HEK293 (cell line): Measurements from ENCODE around the gene VMO1.

ENCODE experiments used
- FEZF1 ChIP-seq: fragments of 450-650 bp; formaldehyde crosslinking; IDR thresholded peaks from 2 replicates; pipeline ENCODE4 v1.5.1; 2016; ENCODE audit warnings: missing biosample characterization, missing genetic modification characterization
- HOXC10 ChIP-seq: sonication (generic); formaldehyde crosslinking; IDR thresholded peaks from 2 replicates; pipeline ENCODE4 v1.8.1; 2023; ENCODE audit warnings: mild to moderate bottlenecking, missing genetic modification reagents
- KLF1 ChIP-seq: fragments of 450-650 bp; formaldehyde crosslinking; IDR thresholded peaks from 2 replicates; pipeline ENCODE4 v1.5.1; 2016; ENCODE audit warnings: missing biosample characterization, missing genetic modification characterization
- KLF10 ChIP-seq: fragments of 450-650 bp; IDR thresholded peaks from 2 replicates; pipeline ENCODE4 v1.5.1; 2018; ENCODE audit warnings: missing biosample characterization, mild to moderate bottlenecking, missing genetic modification characterization
- KLF8 ChIP-seq: fragments of 450-650 bp; formaldehyde crosslinking; IDR thresholded peaks from 2 replicates; pipeline ENCODE4 v1.5.1; 2016; ENCODE audit warnings: missing biosample characterization, missing genetic modification characterization
- OSR2 ChIP-seq: fragments of 450-650 bp; formaldehyde crosslinking; IDR thresholded peaks from 2 replicates; pipeline ENCODE4 v1.5.1; 2016; ENCODE audit warnings: missing biosample characterization, missing genetic modification characterization
- SETDB1 ChIP-seq: IDR thresholded peaks from one replicate; pipeline ENCODE4 v1.6.1; 2017; ENCODE audit warnings: mild to moderate bottlenecking, low read length, moderate library complexity, mixed read lengths; ENCODE audit not compliant: insufficient read length
- YY2 ChIP-seq: fragments of 450-650 bp; formaldehyde crosslinking; IDR thresholded peaks from 2 replicates; pipeline ENCODE4 v1.5.1; 2016; ENCODE audit warnings: missing biosample characterization, missing genetic modification characterization
- ZBTB17 ChIP-seq: fragments of 450-650 bp; formaldehyde crosslinking; IDR thresholded peaks from 2 replicates; pipeline ENCODE4 v1.5.1; 2016; ENCODE audit warnings: missing biosample characterization, missing genetic modification characterization
- ZBTB26 ChIP-seq: fragments of 450-650 bp; formaldehyde crosslinking; optimal IDR thresholded peaks from 2 replicates; pipeline ENCODE3; 2016; ENCODE audit warnings: missing biosample characterization, mild to moderate bottlenecking, missing genetic modification characterization
- ZBTB6 ChIP-seq: fragments of 450-650 bp; formaldehyde crosslinking; IDR thresholded peaks from 2 replicates; pipeline ENCODE4 v1.5.1; 2017; ENCODE audit warnings: missing biosample characterization, missing genetic modification characterization
- ZBTB7A ChIP-seq: fragments of 450-650 bp; formaldehyde crosslinking; IDR thresholded peaks from 2 replicates; pipeline ENCODE4 v1.5.1; 2016; ENCODE audit warnings: low read depth, missing biosample characterization, missing genetic modification characterization
- ZFP3 ChIP-seq: fragments of 450-650 bp; formaldehyde crosslinking; IDR thresholded peaks from 2 replicates; pipeline ENCODE4 v1.5.1; 2016; ENCODE audit warnings: low read depth, missing biosample characterization, missing genetic modification characterization
- ZFP41 ChIP-seq: fragments of 450-650 bp; formaldehyde crosslinking; IDR thresholded peaks from 2 replicates; pipeline ENCODE4 v1.5.1; 2016; ENCODE audit warnings: missing biosample characterization, missing genetic modification characterization, borderline replicate concordance
- ZIC2 ChIP-seq: fragments of 450-650 bp; formaldehyde crosslinking; IDR thresholded peaks from 2 replicates; pipeline ENCODE4 v1.5.1; 2016; ENCODE audit warnings: missing biosample characterization, missing genetic modification characterization
- ZNF169 ChIP-seq: fragments of 450-650 bp; formaldehyde crosslinking; IDR thresholded peaks from 2 replicates; pipeline ENCODE4 v1.5.1; 2016; ENCODE audit warnings: missing biosample characterization, missing genetic modification characterization
- ZNF174 ChIP-seq: fragments of 450-650 bp; formaldehyde crosslinking; IDR thresholded peaks from 2 replicates; pipeline ENCODE4 v1.5.0; 2017; ENCODE audit warnings: missing biosample characterization, mild to moderate bottlenecking, missing genetic modification characterization
- ZNF18 ChIP-seq: fragments of 450-650 bp; formaldehyde crosslinking; IDR thresholded peaks from 2 replicates; pipeline ENCODE4 v1.5.1; 2016; ENCODE audit warnings: missing biosample characterization, missing genetic modification characterization
- ZNF211 ChIP-seq: fragments of 450-650 bp; formaldehyde crosslinking; IDR thresholded peaks from 2 replicates; pipeline ENCODE4 v1.5.1; 2016; ENCODE audit warnings: low read depth, missing biosample characterization, missing genetic modification characterization
- ZNF239 ChIP-seq: fragments of 450-650 bp; formaldehyde crosslinking; IDR thresholded peaks from 2 replicates; pipeline ENCODE4 v1.5.1; 2016; ENCODE audit warnings: missing biosample characterization, missing genetic modification characterization
- ZNF24 ChIP-seq: fragments of 450-650 bp; formaldehyde crosslinking; IDR thresholded peaks from 2 replicates; pipeline ENCODE4 v1.5.1; 2016; ENCODE audit warnings: missing biosample characterization, missing genetic modification characterization
- ZNF324 ChIP-seq: fragments of 450-650 bp; formaldehyde crosslinking; IDR thresholded peaks from 2 replicates; pipeline ENCODE4 v1.5.1; 2016; ENCODE audit warnings: missing biosample characterization, missing genetic modification characterization
- ZNF350 ChIP-seq: fragments of 450-650 bp; formaldehyde crosslinking; IDR thresholded peaks from 2 replicates; pipeline ENCODE4 v1.5.0; 2017; ENCODE audit warnings: missing biosample characterization, mild to moderate bottlenecking, missing genetic modification characterization
- ZNF354C ChIP-seq: fragments of 450-650 bp; formaldehyde crosslinking; IDR thresholded peaks from 2 replicates; pipeline ENCODE4 v1.5.1; 2016; ENCODE audit warnings: missing biosample characterization, missing genetic modification characterization, low read depth, borderline replicate concordance
- ZNF362 ChIP-seq: fragments of 450-650 bp; formaldehyde crosslinking; IDR thresholded peaks from 2 replicates; pipeline ENCODE4 v1.5.1; 2016; ENCODE audit warnings: missing biosample characterization, missing genetic modification characterization
- ZNF433 ChIP-seq: fragments of 450-650 bp; formaldehyde crosslinking; IDR thresholded peaks from 2 replicates; pipeline ENCODE4 v1.5.1; 2016; ENCODE audit warnings: missing biosample characterization, missing genetic modification characterization, low read depth
- ZNF558 ChIP-seq: fragments of 450-650 bp; formaldehyde crosslinking; IDR thresholded peaks from 2 replicates; pipeline ENCODE4 v1.5.1; 2016; ENCODE audit warnings: missing biosample characterization, missing genetic modification characterization
- ZNF560 ChIP-seq: fragments of 450-650 bp; formaldehyde crosslinking; IDR thresholded peaks from 2 replicates; pipeline ENCODE4 v1.5.1; 2017; ENCODE audit warnings: missing biosample characterization, missing genetic modification characterization, borderline replicate concordance
- ZNF623 ChIP-seq: fragments of 450-650 bp; formaldehyde crosslinking; IDR thresholded peaks from 2 replicates; pipeline ENCODE4 v1.5.1; 2016; ENCODE audit warnings: missing biosample characterization, missing genetic modification characterization
- ZNF626 ChIP-seq: fragments of 450-650 bp; sonication (Bioruptor Pico); formaldehyde crosslinking; IDR thresholded peaks from 2 replicates; pipeline ENCODE4 v1.5.1; 2018; ENCODE audit warnings: missing biosample characterization, missing genetic modification characterization, inconsistent platforms
- ZNF654 ChIP-seq: fragments of 450-650 bp; formaldehyde crosslinking; IDR thresholded peaks from 2 replicates; pipeline ENCODE4 v1.5.1; 2016; ENCODE audit warnings: low read depth, missing biosample characterization, missing genetic modification characterization
- ZNF692 ChIP-seq: fragments of 450-650 bp; formaldehyde crosslinking; IDR thresholded peaks from 2 replicates; pipeline ENCODE4 v1.5.1; 2016; ENCODE audit warnings: missing biosample characterization, missing genetic modification characterization
- ZNF791 ChIP-seq: fragments of 450-650 bp; formaldehyde crosslinking; IDR thresholded peaks from 2 replicates; pipeline ENCODE4 v1.5.1; 2016; ENCODE audit warnings: missing biosample characterization, missing genetic modification characterization
- ZNF843 ChIP-seq: fragments of 450-650 bp; formaldehyde crosslinking; IDR thresholded peaks from 2 replicates; pipeline ENCODE4 v1.5.1; 2016; ENCODE audit warnings: missing biosample characterization, missing genetic modification characterization
- ZSCAN30 ChIP-seq: fragments of 450-650 bp; IDR thresholded peaks from 2 replicates; pipeline ENCODE4 v1.5.1; 2018; ENCODE audit warnings: missing biosample characterization, mild to moderate bottlenecking, missing genetic modification characterization, moderate library complexity

The VMO1 gene

GRCh38 chr17:4833178-4833940 is 47.2 kb upstream of the VMO1 start, which contains the start of gene MINK1 (continued):
- TF ChIP-seq FEZF1 (tag by site-specific recombination) (no peak), ZNF18 (tag by site-specific recombination) (no peak), ZNF692 (tag by site-specific recombination) (peak; percentile 48; the same call in 1 of the 2 replicates), ZFP41 (tag by site-specific recombination) (no peak), ZNF362 (tag by site-specific recombination) (no peak), ZNF433 (no peak), ZBTB7A (tag by site-specific recombination) (peak; percentile 19; the same call in 1 of the 2 replicates), ZNF24 (tag by site-specific recombination) (0 out of 2 replicates have a peak, but pooled peaks have one; percentile 37), KLF8 (tag by site-specific recombination) (peak; percentile 85), ZNF654 (tag by site-specific recombination) (no peak), HOXC10 (CRISPR knock-in tag) (no peak), ZNF791 (tag by site-specific recombination) (no peak), KLF10 (peak; percentile 85; the same call in 1 of the 2 replicates), ZNF558 (tag by site-specific recombination) (no peak), YY2 (tag by site-specific recombination) (peak; percentile 55; the same call in 1 of the 2 replicates), ZNF169 (peak; percentile 11; the same call in 1 of the 2 replicates), ZBTB17 (tag by site-specific recombination) (no peak), ZSCAN30 (tag by site-specific recombination) (peak; percentile 57; the same call in 1 of the 2 replicates), ZNF626 (tag by site-specific recombination) (no peak), ZNF324 (tag by site-specific recombination) (peak; percentile 46; the same call in 1 of the 2 replicates), ZBTB26 (tag by site-specific recombination) (peak; percentile 92), ZNF560 (tag by site-specific recombination) (no peak), ZFP3 (no peak), ZNF239 (0 out of 2 replicates have a peak, but pooled peaks have one; percentile 47), ZNF623 (peak; percentile 16; the same call in 1 of the 2 replicates), ZNF354C (tag by site-specific recombination) (no peak), ZIC2 (tag by site-specific recombination) (peak; percentile 85), ZBTB6 (no peak), ZNF350 (tag by site-specific recombination) (no peak), ZNF843 (tag by site-specific recombination) (no peak; the same call in 1 of the 2 replicates), KLF1 (tag by site-specific recombination) (peak; percentile 83; the same call in 1 of the 2 replicates), ZNF174 (no peak), OSR2 (tag by site-specific recombination) (no peak), SETDB1 (no peak), ZNF211 (tag by site-specific recombination) (no peak)
